GM12878 (cell line): Measurements from ENCODE around the gene LY9. TPM values are rescaled to one million over a fixed set of nuclear protein-coding genes. Genes with fewer than 3 reads are reported as not detected.
A peak's percentile ranks its signal among the peaks of the same experiment; 100 is the strongest.

ENCODE experiments used
- ATAC-seq: fragments of 200-7000 bp; cut with Tn5 transposase; 3 replicates; pipeline ENCODE4 v1.9.1; 2020; ENCODE audit warnings: mild to moderate bottlenecking, moderate library complexity
- BruUV-seq: library from RNA; stranded (reverse); fragments of 400-500 nt; replicated peaks from 2 replicates; lab custom pipeline; 2021; lab: Mats Ljungman, UMichigan
- CTCF ChIA-PET: fragments of 300-600 bp; sonication (Branson Sonifier 250); formaldehyde crosslinking; extraction: SDS; loops from one replicate; lab custom pipeline; 2021; ENCODE audit warnings: inconsistent platforms; lab: Yijun Ruan, JAX
- POLR2A ChIA-PET: fragments of 350-600 bp; formaldehyde crosslinking; extraction: SDS; loops from one replicate; lab custom pipeline; 2021; ENCODE audit warnings: inconsistent platforms; lab: Charles Lee
- RAD21 ChIA-PET: fragments of 300-600 bp; sonication (Branson Sonifier 250); formaldehyde crosslinking; loops from one replicate; lab custom pipeline; 2023; ENCODE audit warnings: antibody characterized with exemption; ENCODE audit not compliant: unreplicated experiment; lab: Charles Lee
- SMC1A ChIA-PET: fragments of 300-600 bp; sonication (Branson Sonifier 250); formaldehyde crosslinking; loops from one replicate; lab custom pipeline; 2023; ENCODE audit not compliant: unreplicated experiment, uncharacterized antibody; lab: Charles Lee
- DNase-seq: peaks from one replicate; pipeline ENCODE4 v3.0.0-alpha.2; 2011; ENCODE audit warnings: low read depth, low spot score
- FAIRE-seq: peaks from 3 replicates; lab custom pipeline; 2011; peaks lifted over from hg19 to GRCh38; lab: Jason Lieb, UNC
- H2AFZ ChIP-seq: 2 replicates; pipeline ENCODE4 v1.6.0; 2011; ENCODE audit warnings: low read depth, low read length, control low read depth; ENCODE audit not compliant: control insufficient read depth
- H3K27ac ChIP-seq: 2 replicates; pipeline ENCODE4 v1.5.1; 2011; ENCODE audit warnings: control low read depth; ENCODE audit not compliant: control insufficient read depth, insufficient read depth
- H3K27me3 ChIP-seq, 2 experiments: replicated peaks in 1 of 2; 2 replicates each; pipeline versions ENCODE4 v1.6.0 to v1.6.1; 2011; ENCODE audit warnings: low read length in 1 of 2; ENCODE audit not compliant: control insufficient read depth in 2 of 2, insufficient read depth in 2 of 2
- H3K36me3 ChIP-seq, 2 experiments: 2 replicates each; pipeline ENCODE4 v1.5.1; 2011; ENCODE audit warnings: low read length in 1 of 2; ENCODE audit not compliant: control insufficient read depth in 2 of 2, insufficient read depth in 2 of 2
- H3K4me1 ChIP-seq: 2 replicates; pipeline ENCODE4 v1.6.1; 2011; ENCODE audit warnings: mild to moderate bottlenecking, low read length, moderate library complexity, mixed read lengths; ENCODE audit not compliant: control insufficient read depth, insufficient read depth
- H3K4me2 ChIP-seq: 2 replicates; pipeline ENCODE4 v1.6.0; 2011; ENCODE audit warnings: control low read depth; ENCODE audit not compliant: control insufficient read depth, insufficient read depth
- H3K4me3 ChIP-seq: fragments of 200-600 bp; sonication (generic); 2 replicates; pipeline ENCODE4 v1.5.1; 2016
- H3K79me2 ChIP-seq: 2 replicates; pipeline ENCODE4 v1.6.0; 2011; ENCODE audit warnings: low read length; ENCODE audit not compliant: control insufficient read depth, insufficient read depth
- H3K9ac ChIP-seq: 2 replicates; pipeline ENCODE4 v1.8.0; 2011; ENCODE audit warnings: low read length, control low read depth, mixed read lengths; ENCODE audit not compliant: control insufficient read depth, insufficient read depth
- H3K9me3 ChIP-seq: replicated peaks from 3 replicates; pipeline ENCODE4 v1.5.1; 2011; ENCODE audit warnings: mild to moderate bottlenecking, low read length; ENCODE audit not compliant: control insufficient read depth, insufficient read depth
- H4K20me1 ChIP-seq: 2 replicates; pipeline ENCODE4 v1.6.0; 2011; ENCODE audit not compliant: control insufficient read depth, insufficient read depth
- HDGF ChIP-seq: fragments of 450-650 bp; IDR thresholded peaks from 2 replicates; pipeline ENCODE4 v1.6.1; 2016; ENCODE audit warnings: antibody characterized with exemption
- IKZF1 ChIP-seq: fragments of 450-650 bp; conservative IDR thresholded peaks from 2 replicates; pipeline ENCODE4 v1.6.1; 2017; ENCODE audit warnings: antibody characterized with exemption, mild to moderate bottlenecking
- IKZF2 ChIP-seq, 2 experiments: fragments of 450-650 bp; IDR thresholded peaks; 2 replicates each; pipeline ENCODE4 v1.6.1; 2017; ENCODE audit warnings: mild to moderate bottlenecking in 2 of 2, moderate library complexity in 2 of 2
- KLF5 ChIP-seq: fragments of 450-650 bp; IDR thresholded peaks from 2 replicates; pipeline ENCODE4 v1.6.1; 2014; ENCODE audit warnings: mild to moderate bottlenecking; ENCODE audit not compliant: partially characterized antibody
- MEF2B ChIP-seq: fragments of 450-650 bp; IDR thresholded peaks from 2 replicates; pipeline ENCODE4 v1.6.1; 2018; ENCODE audit warnings: mild to moderate bottlenecking, moderate library complexity; ENCODE audit not compliant: partially characterized antibody, poor library complexity, severe bottlenecking
- NR2F1 ChIP-seq: fragments of 450-650 bp; conservative IDR thresholded peaks from 2 replicates; pipeline ENCODE4 v1.6.1; 2017; ENCODE audit warnings: mild to moderate bottlenecking
- PAX5 ChIP-seq: IDR thresholded peaks from 2 replicates; pipeline ENCODE4 v1.6.1; 2011; ENCODE audit warnings: low read depth, low read length, borderline replicate concordance
- RUNX3 ChIP-seq: IDR thresholded peaks from 2 replicates; pipeline ENCODE4 v1.6.1; 2012; ENCODE audit warnings: low read length, inconsistent platforms
- SKIL ChIP-seq: fragments of 450-650 bp; IDR thresholded peaks from 2 replicates; pipeline ENCODE4 v1.6.1; 2017; ENCODE audit warnings: mild to moderate bottlenecking, low read depth, inconsistent platforms; ENCODE audit not compliant: poor library complexity, severe bottlenecking
- SMAD1 ChIP-seq: fragments of 450-650 bp; IDR thresholded peaks from 2 replicates; pipeline ENCODE4 v1.6.1; 2018; ENCODE audit warnings: mild to moderate bottlenecking, low read depth; ENCODE audit not compliant: partially characterized antibody
- SMC3 ChIP-seq: IDR thresholded peaks from 2 replicates; pipeline ENCODE4 v1.6.1; 2011; ENCODE audit warnings: low read length, improper control_type of control experiment, borderline replicate concordance
- TCF12 ChIP-seq: IDR thresholded peaks from 2 replicates; pipeline ENCODE4 v1.6.1; 2011; ENCODE audit warnings: low read depth, mild to moderate bottlenecking, low read length
- YY1 ChIP-seq: IDR thresholded peaks from 2 replicates; pipeline ENCODE4 v1.6.1; 2011; ENCODE audit warnings: low read depth, mild to moderate bottlenecking, low read length
- ZNF274 ChIP-seq: IDR thresholded peaks from one replicate; pipeline ENCODE4 v1.8.0; 2011; ENCODE audit not compliant: insufficient read length, insufficient read depth
- ZSCAN29 ChIP-seq: fragments of 450-650 bp; IDR thresholded peaks from 2 replicates; pipeline ENCODE4 v1.6.1; 2017; ENCODE audit warnings: mild to moderate bottlenecking, moderate library complexity
- WGBS: methylation state at CpG from one replicate; pipeline ENCODE4 v1.1.6; 2016; ENCODE audit warnings: low lambda C conversion rate; ENCODE audit not compliant: insufficient replicate concordance, insufficient coverage; ENCODE audit errors: missing lambda C conversion rate; 5-methylcytosine and 5-hydroxymethylcytosine counted together
- in situ Hi-C: fragments of 300-500 bp; cut with MboI; formaldehyde crosslinking; loops from 9 replicates; pipeline ENCODE4 v1.14.3; 2018; ENCODE audit warnings: mixed read lengths
- intact Hi-C: fragments of 100-400 bp; cut with micrococcal nuclease; formaldehyde crosslinking; loops from one replicate; pipeline ENCODE4 v1.14.2; 2022; ENCODE audit not compliant: unreplicated experiment
- polyA plus RNA-seq, 11 experiments: library from polyadenylated mRNA; depleted of rRNA in 4 of 11; unstranded in 6 of 11; stranded (reverse) in 5 of 11; fragments of >200 nt; fragmentation: Nextera tagmentation in 4 of 11; fragmentation: Illumina TruSeq in 1 of 11; extraction: Ambion mirVana in 4 of 11; extraction: Trizol in 1 of 11; gene quantifications; 1 replicate in 1 of 11; 2 replicates in 10 of 11; pipeline versions ENCODE4 v1.2.1 to v1.2.3, GENCODE V29; 2011 to 2016; ENCODE audit warnings: inconsistent platforms in 2 of 11, missing spikeins in 2 of 11, low read depth in 1 of 11
- total RNA-seq, 4 experiments: library from RNA; depleted of rRNA in 3 of 4; stranded (reverse); fragments of >200 nt in 3 of 4; fragmentation: Illumina TruSeq in 1 of 4; extraction: Trizol in 1 of 4; gene quantifications; 2 replicates each; pipeline versions ENCODE4 v1.2.1 to v1.2.3, GENCODE V29; 2013 to 2021

The LY9 gene
- total and polyA plus RNA-seq, 10 of the 15 experiments (the other 5 are each of a cell fraction or from before 2014, with no cell fraction given), result 2.7 to 12.5 (median 9.0) TPM

- BruUV-seq, result no TSS peak
- no peaks in the 10 kb centered on the region; the same call in 2 of the 3 replicates for H3K9me3 ChIP-seq
- no peaks in the 10 kb centered on the region for H4K20me1 ChIP-seq
- no peak overlapping the region; the same call in 1 of the 2 replicates for H2AFZ ChIP-seq
- H3K27me3 ChIP-seq, result no peaks in the 10 kb centered on the region
- H3K36me3 ChIP-seq, result no peaks in the 10 kb centered on the region; a peak in 1 of 4 replicates
- H3K27ac ChIP-seq, result no peak overlapping the region
- RAD21 ChIA-PET, result interaction anchor here (0.6 to 2.5 kb wide), 14 partner anchors 9 to 135 kb away, joined by 3 to 9 read pairs (median 4); no protein-coding TSS in a partner anchor
- intact Hi-C loops, result no loop called here
- DNase-seq (peak; percentile 51), FAIRE-seq (peak; percentile 41), ATAC-seq (peak; percentile 85)
- SMC1A ChIA-PET, result interaction anchor here (0.6 to 13.7 kb wide), 18 partner anchors 8 to 547 kb away, joined by 3 to 229 read pairs (median 4); no protein-coding TSS in a partner anchor
- TF ChIP-seq SMAD1, result no peak
- TF ChIP-seq MEF2B, result peak; percentile 72
- TF ChIP-seq KLF5, result no peak
- TF ChIP-seq IKZF2 (IDR thresholded peaks at IDR 0.05), result peak in 1 of 2 experiments; percentile 12; a peak in 1 of 4 replicates
- TF ChIP-seq ZSCAN29, result no peak
- TF ChIP-seq IKZF1, result 0 out of 2 replicates have a peak, but pooled peaks have one; percentile 41
- TF ChIP-seq NR2F1, result peak; percentile 38; the same call in 1 of the 2 replicates
- TF ChIP-seq TCF12, result 0 out of 2 replicates have a peak, but pooled peaks have one; percentile 6
- no peak for TF ChIP-seq SKIL
- 0 out of 2 replicates have a peak, but pooled peaks have one; percentile 46 for TF ChIP-seq HDGF
- no peak for TF ChIP-seq PAX5
- TF ChIP-seq YY1, result no peak
- 0 out of 2 replicates have a peak, but pooled peaks have one; percentile 2 for TF ChIP-seq SMC3
- no peak for TF ChIP-seq ZNF274
- TF ChIP-seq RUNX3, result peak; percentile 65
- in situ Hi-C loops, result no loop called here
- CTCF ChIA-PET, result interaction anchor here (0.6 to 5.9 kb wide), 13 partner anchors 8 to 135 kb away, joined by 3 to 38 read pairs (median 5); partner anchors contain the start of gene ITLN2
- no peak overlapping the region; the same call in 1 of the 2 replicates for H3K4me2 ChIP-seq
- no peaks in the 10 kb centered on the region for H3K79me2 ChIP-seq
- no peak overlapping the region for H3K4me3 ChIP-seq
- peaks cover 14% of the 10 kb centered on the region for H3K4me1 ChIP-seq
- H3K9ac ChIP-seq, result no peak overlapping the region; the same call in 1 of the 2 replicates
- WGBS, result 22% methylated on average over 9 of the region's 9 CpGs
- POLR2A ChIA-PET, result interaction anchor here (0.5 to 2.3 kb wide), 7 partner anchors 9 to 122 kb away, joined by 3 to 10 read pairs (median 3); partner anchors contain the start of gene ITLN2
These were observed 59.4 kb downstream of the LY9 start for GRCh38 chr1:160855181-160855981.
